Glutamatergic neuron (in vitro differentiated cells): ENCODE data around the gene STX18. TPM values are rescaled to one million over a fixed set of nuclear protein-coding genes. Genes with fewer than 3 reads are reported as not detected.

ENCODE experiments used
- DNase-seq: peaks from one replicate; pipeline ENCODE4 v3.0.0; 2022
- H3K27ac Mint-ChIP-seq: one replicate; pipeline ENCODE4 v1.8.0; 2020; ENCODE audit warnings: mild to moderate bottlenecking, mixed read lengths, inconsistent platforms; ENCODE audit not compliant: unreplicated experiment
- H3K27me3 Mint-ChIP-seq: one replicate; pipeline ENCODE4 v1.8.0; 2020; ENCODE audit warnings: mild to moderate bottlenecking, moderate library complexity, mixed read lengths, inconsistent platforms; ENCODE audit not compliant: unreplicated experiment
- H3K36me3 Mint-ChIP-seq: one replicate; pipeline ENCODE4 v1.8.0; 2020; ENCODE audit warnings: mild to moderate bottlenecking, mixed read lengths, inconsistent platforms; ENCODE audit not compliant: unreplicated experiment
- H3K4me1 Mint-ChIP-seq: one replicate; pipeline ENCODE4 v1.8.0; 2020; ENCODE audit warnings: mild to moderate bottlenecking, low read depth, mixed read lengths, inconsistent platforms; ENCODE audit not compliant: unreplicated experiment
- H3K4me3 Mint-ChIP-seq: one replicate; pipeline ENCODE4 v1.8.0; 2020; ENCODE audit warnings: mild to moderate bottlenecking, mixed read lengths, inconsistent platforms; ENCODE audit not compliant: unreplicated experiment
- H3K9me3 Mint-ChIP-seq: one replicate; pipeline ENCODE4 v1.8.0; 2020; ENCODE audit warnings: mild to moderate bottlenecking, moderate library complexity, mixed read lengths, inconsistent platforms; ENCODE audit not compliant: unreplicated experiment
- total RNA-seq: library from RNA; stranded (reverse); fragmentation: NEBNext Ultra II Directional; extraction: Animal tissue kit (Norgen Biotek cat#: 25700); gene quantifications from one replicate; pipeline ENCODE4 v1.2.1, GENCODE V29; 2021; ENCODE audit not compliant: unreplicated experiment
- TF ChIP-seq, protein P1 (sequence below): fragments of 200-600 bp; sonication (generic); IDR thresholded peaks from one replicate; pipeline ENCODE4 v1.5.0; 2021; ENCODE audit not compliant: partially characterized antibody, unreplicated experiment

STX18 gene
- total RNA-seq, 1 donor from 2014 or later = 26.3 TPM

DNA sequence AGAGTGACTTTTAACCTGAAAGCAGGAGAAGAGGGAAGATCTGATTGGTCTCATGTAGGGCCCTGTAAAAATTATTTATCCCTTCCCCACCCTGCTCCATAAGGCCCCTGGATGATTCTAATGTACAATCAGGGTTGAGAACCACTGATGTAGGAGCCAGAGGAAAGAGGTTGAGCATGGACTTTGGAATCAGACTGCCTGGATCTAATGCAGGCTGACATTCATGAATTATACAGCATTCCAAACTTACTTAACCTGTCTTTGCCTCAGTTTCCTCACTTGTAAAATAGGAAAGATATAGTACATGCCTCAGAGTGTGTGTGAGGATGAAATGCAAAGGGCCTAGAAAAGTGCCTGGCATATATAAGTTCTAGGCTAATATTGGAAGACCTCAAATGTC, 47.0 kb downstream of the STX18 start:
- DNase-seq = no peak
- TF ChIP-seq, protein P1, sequence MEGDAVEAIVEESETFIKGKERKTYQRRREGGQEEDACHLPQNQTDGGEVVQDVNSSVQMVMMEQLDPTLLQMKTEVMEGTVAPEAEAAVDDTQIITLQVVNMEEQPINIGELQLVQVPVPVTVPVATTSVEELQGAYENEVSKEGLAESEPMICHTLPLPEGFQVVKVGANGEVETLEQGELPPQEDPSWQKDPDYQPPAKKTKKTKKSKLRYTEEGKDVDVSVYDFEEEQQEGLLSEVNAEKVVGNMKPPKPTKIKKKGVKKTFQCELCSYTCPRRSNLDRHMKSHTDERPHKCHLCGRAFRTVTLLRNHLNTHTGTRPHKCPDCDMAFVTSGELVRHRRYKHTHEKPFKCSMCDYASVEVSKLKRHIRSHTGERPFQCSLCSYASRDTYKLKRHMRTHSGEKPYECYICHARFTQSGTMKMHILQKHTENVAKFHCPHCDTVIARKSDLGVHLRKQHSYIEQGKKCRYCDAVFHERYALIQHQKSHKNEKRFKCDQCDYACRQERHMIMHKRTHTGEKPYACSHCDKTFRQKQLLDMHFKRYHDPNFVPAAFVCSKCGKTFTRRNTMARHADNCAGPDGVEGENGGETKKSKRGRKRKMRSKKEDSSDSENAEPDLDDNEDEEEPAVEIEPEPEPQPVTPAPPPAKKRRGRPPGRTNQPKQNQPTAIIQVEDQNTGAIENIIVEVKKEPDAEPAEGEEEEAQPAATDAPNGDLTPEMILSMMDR = no peak
- no peaks in the 10 kb centered on the region for H3K36me3 Mint-ChIP-seq
- no peak overlapping the region for H3K4me3 Mint-ChIP-seq
- no peaks in the 10 kb centered on the region for H3K27me3 Mint-ChIP-seq
- no peaks in the 10 kb centered on the region for H3K9me3 Mint-ChIP-seq
- no peak overlapping the region for H3K27ac Mint-ChIP-seq
- no peaks in the 10 kb centered on the region for H3K4me1 Mint-ChIP-seq

DNA sequence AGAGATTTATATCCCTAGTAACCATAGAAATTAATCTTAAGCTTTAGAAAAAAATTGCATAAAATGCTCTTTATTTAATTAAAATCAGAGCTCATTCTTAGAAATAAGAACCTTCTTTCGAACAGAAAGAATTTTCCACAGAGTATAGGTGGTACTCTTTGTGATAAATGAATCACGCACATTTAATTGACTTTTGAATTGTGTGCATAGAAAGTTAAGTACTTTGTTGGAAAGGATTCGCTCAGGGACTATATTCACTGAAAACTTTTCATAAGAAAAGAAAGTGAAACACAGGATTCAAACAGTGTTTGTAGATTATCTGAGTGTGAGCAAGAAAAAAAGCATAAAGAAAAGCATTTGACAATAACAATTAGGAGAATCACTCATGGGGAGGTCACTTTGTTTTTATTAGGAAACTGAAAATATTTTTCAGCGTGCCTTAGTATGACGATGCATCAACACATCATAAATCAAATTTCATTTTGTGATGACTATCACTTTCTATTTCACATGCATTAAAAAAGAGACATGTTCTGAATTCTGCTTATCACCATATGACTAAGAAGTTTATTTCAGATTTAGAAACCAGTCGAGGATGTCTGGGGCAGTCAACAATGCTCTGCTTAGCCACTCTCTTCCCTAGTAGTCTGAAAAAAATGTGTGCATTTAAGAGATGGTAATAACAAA, 49.5 kb downstream of the STX18 start:
- TF ChIP-seq, protein P1 = no peak
- no peak for DNase-seq
- Mint-ChIP-seq H3K9me3 (no peaks in the 10 kb centered on the region), H3K36me3 (no peaks in the 10 kb centered on the region), H3K4me3 (no peak overlapping the region), H3K27ac (no peak overlapping the region), H3K27me3 (no peaks in the 10 kb centered on the region), H3K4me1 (no peaks in the 10 kb centered on the region)

DNA sequence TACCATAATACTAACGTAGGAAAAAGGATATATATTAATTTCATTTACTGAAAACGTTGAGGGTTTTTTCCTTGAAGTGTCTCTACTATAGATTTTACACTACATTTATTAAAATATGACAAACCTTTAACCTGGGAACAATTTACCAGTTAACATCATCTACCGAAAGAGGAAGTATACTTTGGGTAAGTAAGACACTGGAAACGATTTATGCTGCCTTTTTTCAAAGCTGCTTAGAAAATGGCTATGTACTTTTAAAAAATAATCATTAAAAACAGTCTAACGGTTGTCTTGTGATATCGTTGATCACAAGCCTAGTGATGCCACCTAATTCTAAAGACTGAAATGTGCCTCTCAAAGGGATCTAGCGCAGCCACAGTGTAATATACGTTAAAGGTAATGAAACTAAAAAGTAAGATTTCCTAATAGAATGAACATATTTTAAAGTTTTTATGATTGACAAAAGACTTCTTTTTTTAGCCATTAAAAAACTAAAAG, 50.4 kb downstream of the STX18 start:
- Mint-ChIP-seq H3K9me3 (no peaks in the 10 kb centered on the region), H3K4me3 (no peak overlapping the region), H3K4me1 (no peaks in the 10 kb centered on the region), H3K36me3 (no peaks in the 10 kb centered on the region), H3K27ac (no peak overlapping the region), H3K27me3 (no peaks in the 10 kb centered on the region)
- TF ChIP-seq, protein P1 = no peak
- DNase-seq = no peak

DNA sequence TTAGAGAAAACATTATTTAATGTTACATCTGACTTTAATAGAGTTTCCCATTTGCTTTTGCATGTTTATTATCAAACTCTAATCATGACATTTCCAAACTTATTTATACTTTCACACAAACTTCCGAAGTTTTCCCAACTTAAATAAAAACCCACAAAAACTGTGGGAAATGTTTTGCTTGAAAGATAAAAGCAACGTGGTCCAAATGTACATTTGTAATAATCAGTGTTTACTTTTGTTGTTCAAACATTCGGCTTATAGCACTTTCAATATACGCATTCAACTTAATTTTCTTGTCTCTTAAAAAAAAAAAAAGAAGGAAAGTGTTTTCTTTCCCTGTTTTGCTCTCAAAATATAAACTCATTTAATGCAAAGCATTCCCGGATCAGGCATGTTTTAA, 51.0 kb downstream of the STX18 start:
- Mint-ChIP-seq H3K36me3 (no peaks in the 10 kb centered on the region), H3K4me3 (no peak overlapping the region), H3K4me1 (peaks cover 3% of the 10 kb centered on the region), H3K27me3 (no peaks in the 10 kb centered on the region), H3K9me3 (no peaks in the 10 kb centered on the region), H3K27ac (no peak overlapping the region)
- TF ChIP-seq, protein P1 = no peak
- DNase-seq = no peak

DNA sequence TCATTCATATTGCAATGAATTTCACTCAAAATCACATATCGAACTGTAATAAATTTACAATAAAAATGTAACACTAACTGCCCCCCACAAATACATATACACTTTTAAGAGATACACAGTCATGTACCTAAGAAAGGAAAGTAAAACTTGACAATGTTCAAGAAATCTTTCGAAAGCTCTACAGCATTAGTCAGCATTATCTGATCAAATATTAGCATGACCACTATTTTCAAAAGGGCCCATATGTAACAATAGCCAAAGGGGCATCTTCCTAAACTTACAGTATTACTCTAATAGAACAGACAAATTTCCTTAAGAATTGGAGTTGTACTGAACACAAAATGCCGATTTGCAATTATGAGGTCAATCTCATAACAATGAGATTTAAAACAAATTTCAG, 51.8 kb downstream of the STX18 start:
- H3K27ac Mint-ChIP-seq = no peak overlapping the region

More for the DNA sequence above, 51.8 kb downstream of the STX18 start:
- Mint-ChIP-seq H3K36me3 (no peaks in the 10 kb centered on the region), H3K9me3 (no peaks in the 10 kb centered on the region), H3K4me3 (no peak overlapping the region), H3K4me1 (peaks cover 5% of the 10 kb centered on the region), H3K27me3 (no peaks in the 10 kb centered on the region)
- no peak for DNase-seq
- TF ChIP-seq, protein P1 = no peak
